ENCODE measurements around the gene BEST2. TPM values are rescaled to one million over a fixed set of nuclear protein-coding genes. Genes with fewer than 3 reads are reported as not detected.

Gene BEST2
- total and polyA plus RNA-seq, 2 of the 4 experiments (the other 2 are of a cell fraction) = not detected

GRCh38 chr19:12745166-12745897, 6.3 kb upstream of the BEST2 start:
- ChIA-PET CTCF (no interaction called here), POLR2A (ENCODE audit: unreplicated experiment) (interaction anchor here (0.7 kb wide), 1 partner anchor 118 kb away, joined by 3 read pairs; no protein-coding TSS in a partner anchor)
- no peak overlapping the region for H3K9ac ChIP-seq (ENCODE audit: low read depth, low read length)
- no peak overlapping the region for H3K4ac ChIP-seq (ENCODE audit: low read depth, low read length)
- DNase-seq (no peak), ATAC-seq (ENCODE audit: low read depth) (no peak)
- no peak overlapping the region for H3K27ac ChIP-seq (ENCODE audit: insufficient read depth, low read length)
- TF ChIP-seq NFE2L2 (IDR thresholded peaks at IDR 0.05; ENCODE audit: low read depth, low read length) = no peak
- no peak for TF ChIP-seq BHLHE40 (IDR thresholded peaks at IDR 0.05; ENCODE audit: low read depth, low read length)
- no peak for TF ChIP-seq CTCF (conservative IDR thresholded peaks at IDR 0.05; ENCODE audit: low read depth, low read length)
- no peak for TF ChIP-seq MXI1 (IDR thresholded peaks at IDR 0.05; ENCODE audit: borderline replicate concordance, low read depth, low read length)
- no peak for TF ChIP-seq MAZ (IDR thresholded peaks at IDR 0.05; ENCODE audit: borderline replicate concordance, low read depth, low read length)
- TF ChIP-seq ELK1 (IDR thresholded peaks at IDR 0.05; ENCODE audit: borderline replicate concordance, low read depth, low read length) = no peak
- H3K56ac ChIP-seq (ENCODE audit: extremely low read depth, insufficient read depth, low read length) = no peak overlapping the region
- no peak overlapping the region for H3K23ac ChIP-seq (ENCODE audit: low read depth, low read length)
- H2AK5ac ChIP-seq (ENCODE audit: low read depth, low read length) = no peak overlapping the region
- dilution Hi-C loops (cut with HindIII; ENCODE audit: low sequenced_read_pairs, unreplicated experiment) (no loop called here), in situ Hi-C loops (cut with MboI; ENCODE audit: low sequenced_read_pairs) (no loop called here), intact Hi-C loops (cut with micrococcal nuclease) (no loop called here)
- H3K27me3 ChIP-seq (ENCODE audit: control insufficient read depth, insufficient read depth, low read length) = peaks cover under 1% of the 10 kb centered on the region; the same call in 1 of the 2 replicates
- no TSS peak for BruUV-seq (replicated peaks)
- H4K91ac ChIP-seq (ENCODE audit: insufficient read depth, low read depth, low read length) = no peak overlapping the region
- no peaks in the 10 kb centered on the region for H3K9me1 ChIP-seq (ENCODE audit: insufficient read depth, low read length)
- 40% methylated on average over 1 of the region's 22 CpGs; no CpG with 5 or more reads in 1 of the 2 experiments for WGBS, 2 experiments (ENCODE audit: extremely low coverage in 2 of 2, insufficient read length in 1 of 2)
- H2AFZ ChIP-seq (replicated peaks; ENCODE audit: low read length, poor library complexity) = no peak overlapping the region
- H3K4me1 ChIP-seq (ENCODE audit: control insufficient read depth, insufficient read depth, low read length) = peaks cover 3% of the 10 kb centered on the region; the same call in 1 of the 2 replicates
- H3K14ac ChIP-seq (replicated peaks; ENCODE audit: low read depth, low read length) = no peak overlapping the region
- H3K4me3 ChIP-seq (ENCODE audit: insufficient read depth, low read depth, low read length) = no peak overlapping the region
- peaks cover 5% of the 10 kb centered on the region; the same call in 1 of the 2 replicates for H3K9me3 ChIP-seq (ENCODE audit: control insufficient read depth, insufficient read depth, low read length)
- H2BK20ac ChIP-seq (ENCODE audit: low read depth, low read length) = no peak overlapping the region
- no peak overlapping the region for H4K5ac ChIP-seq (ENCODE audit: low read depth, low read length)
- H2BK15ac ChIP-seq (ENCODE audit: low read depth, low read length) = no peak overlapping the region
- H3K4me2 ChIP-seq (ENCODE audit: low read depth, low read length) = no peak overlapping the region
- H2AK9ac ChIP-seq (replicated peaks; ENCODE audit: low read depth, low read length, poor library complexity) = peak overlapping the region; percentile 65
- H3K18ac ChIP-seq (ENCODE audit: low read depth, low read length) = no peak overlapping the region
- no peak overlapping the region for H4K8ac ChIP-seq (ENCODE audit: low read depth in 2 of 2, low read length in 2 of 2)
- no peak overlapping the region for H2BK120ac ChIP-seq (ENCODE audit: low read depth, low read length)
- H3K36me3 ChIP-seq (ENCODE audit: control insufficient read depth, insufficient read depth, low read length) = peaks cover 35% of the 10 kb centered on the region
- no peaks in the 10 kb centered on the region for H4K20me1 ChIP-seq (ENCODE audit: insufficient read depth, low read length)
- H2BK5ac ChIP-seq (ENCODE audit: low read depth, low read length, poor library complexity, severe bottlenecking) = no peak overlapping the region
- peaks cover 3 to 13% of the 10 kb centered on the region in 2 experiments; a peak in 1 of 4 replicates for H3K79me1 ChIP-seq (ENCODE audit: low read depth in 1 of 2, low read length in 2 of 2)
